Measurements from ENCODE around the gene NOA1. TPM values are rescaled to one million over a fixed set of nuclear protein-coding genes. Genes with fewer than 3 reads are reported as not detected.
A peak's percentile ranks its signal among the peaks of the same experiment; 100 is the strongest.

NOA1 gene
- total RNA-seq, 4 donors from 2014 or later: 21.9 to 24.7 (median 23.2) TPM

DNA sequence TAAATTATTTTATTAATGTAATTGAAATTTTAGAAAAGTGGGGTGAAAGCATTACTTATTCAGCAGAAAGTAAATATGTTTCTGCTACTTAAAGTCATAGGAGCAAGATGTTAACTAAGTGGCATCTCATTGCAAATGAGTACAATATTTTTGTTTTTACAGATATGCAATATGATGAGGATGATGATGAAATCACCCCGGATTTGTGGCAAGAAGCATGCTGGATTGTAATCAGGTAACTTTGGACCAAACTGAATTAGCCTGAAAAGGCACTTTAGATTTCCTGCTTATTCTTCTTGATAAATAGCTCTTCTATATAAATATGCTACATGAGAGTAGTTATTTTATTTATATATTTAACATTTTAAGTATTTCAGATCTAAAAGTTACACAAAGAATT lies 8.8 kb upstream of the NOA1 start:
- peaks cover 0 to 49% (median 7%) of the 10 kb centered on the region in 4 donors for H3K4me1 ChIP-seq
- no peak overlapping the region for H3K27ac ChIP-seq
- no peak for DNase-seq (ENCODE audit: low spot score in 2 of 2)
- WGBS, 2 donors: 88 to 90% methylated on average over 1 of the region's 1 CpG
- H3K27me3 ChIP-seq: no peaks in the 10 kb centered on the region
- H3K9me3 ChIP-seq: no peaks in the 10 kb centered on the region
- TF ChIP-seq EP300 (IDR thresholded peaks at IDR 0.05) (no peak), POLR2A (IDR thresholded peaks at IDR 0.05) (no peak)
- TF ChIP-seq, protein P1, sequence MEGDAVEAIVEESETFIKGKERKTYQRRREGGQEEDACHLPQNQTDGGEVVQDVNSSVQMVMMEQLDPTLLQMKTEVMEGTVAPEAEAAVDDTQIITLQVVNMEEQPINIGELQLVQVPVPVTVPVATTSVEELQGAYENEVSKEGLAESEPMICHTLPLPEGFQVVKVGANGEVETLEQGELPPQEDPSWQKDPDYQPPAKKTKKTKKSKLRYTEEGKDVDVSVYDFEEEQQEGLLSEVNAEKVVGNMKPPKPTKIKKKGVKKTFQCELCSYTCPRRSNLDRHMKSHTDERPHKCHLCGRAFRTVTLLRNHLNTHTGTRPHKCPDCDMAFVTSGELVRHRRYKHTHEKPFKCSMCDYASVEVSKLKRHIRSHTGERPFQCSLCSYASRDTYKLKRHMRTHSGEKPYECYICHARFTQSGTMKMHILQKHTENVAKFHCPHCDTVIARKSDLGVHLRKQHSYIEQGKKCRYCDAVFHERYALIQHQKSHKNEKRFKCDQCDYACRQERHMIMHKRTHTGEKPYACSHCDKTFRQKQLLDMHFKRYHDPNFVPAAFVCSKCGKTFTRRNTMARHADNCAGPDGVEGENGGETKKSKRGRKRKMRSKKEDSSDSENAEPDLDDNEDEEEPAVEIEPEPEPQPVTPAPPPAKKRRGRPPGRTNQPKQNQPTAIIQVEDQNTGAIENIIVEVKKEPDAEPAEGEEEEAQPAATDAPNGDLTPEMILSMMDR (IDR thresholded peaks at IDR 0.05): no peak
- H3K36me3 ChIP-seq: peaks cover 0 to 73% (median 5%) of the 10 kb centered on the region in 3 donors
- no peak overlapping the region for H3K4me3 ChIP-seq

DNA sequence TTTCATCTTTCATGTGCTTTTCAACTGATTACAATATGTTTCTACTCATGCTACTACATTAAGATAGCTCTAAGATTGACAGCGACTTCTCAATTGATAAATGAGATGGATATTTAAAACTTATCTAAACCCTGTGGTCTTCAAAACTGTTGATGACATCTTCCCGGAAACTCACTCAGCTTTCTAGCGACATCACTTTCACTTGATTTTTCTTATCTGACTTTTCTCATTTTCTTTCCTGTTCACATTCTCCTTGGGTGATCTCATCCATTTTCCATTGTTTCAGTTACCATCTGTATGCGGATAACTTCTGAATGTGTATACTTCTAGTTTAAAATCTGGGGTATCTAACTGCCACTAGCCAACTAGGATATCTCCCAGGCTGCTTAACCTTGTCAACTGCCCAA lies 4.4 kb upstream of the NOA1 start:
- no peaks in the 10 kb centered on the region for H3K27me3 ChIP-seq
- H3K4me1 ChIP-seq: peaks cover 0 to 68% (median 23%) of the 10 kb centered on the region in 4 donors
- no peak overlapping the region for H3K4me3 ChIP-seq
- peaks cover 0 to 29% (median 0%) of the 10 kb centered on the region in 3 donors for H3K36me3 ChIP-seq
- WGBS, 2 donors: 69 to 70% methylated on average over 4 of the region's 4 CpGs
- TF ChIP-seq, protein P1 (IDR thresholded peaks at IDR 0.05): no peak
- no peak for TF ChIP-seq POLR2A (IDR thresholded peaks at IDR 0.05)
- no peak for TF ChIP-seq EP300 (IDR thresholded peaks at IDR 0.05)
- no peaks in the 10 kb centered on the region for H3K9me3 ChIP-seq
- no peak overlapping the region for H3K27ac ChIP-seq
- no peak for DNase-seq (ENCODE audit: low spot score in 2 of 2)

DNA sequence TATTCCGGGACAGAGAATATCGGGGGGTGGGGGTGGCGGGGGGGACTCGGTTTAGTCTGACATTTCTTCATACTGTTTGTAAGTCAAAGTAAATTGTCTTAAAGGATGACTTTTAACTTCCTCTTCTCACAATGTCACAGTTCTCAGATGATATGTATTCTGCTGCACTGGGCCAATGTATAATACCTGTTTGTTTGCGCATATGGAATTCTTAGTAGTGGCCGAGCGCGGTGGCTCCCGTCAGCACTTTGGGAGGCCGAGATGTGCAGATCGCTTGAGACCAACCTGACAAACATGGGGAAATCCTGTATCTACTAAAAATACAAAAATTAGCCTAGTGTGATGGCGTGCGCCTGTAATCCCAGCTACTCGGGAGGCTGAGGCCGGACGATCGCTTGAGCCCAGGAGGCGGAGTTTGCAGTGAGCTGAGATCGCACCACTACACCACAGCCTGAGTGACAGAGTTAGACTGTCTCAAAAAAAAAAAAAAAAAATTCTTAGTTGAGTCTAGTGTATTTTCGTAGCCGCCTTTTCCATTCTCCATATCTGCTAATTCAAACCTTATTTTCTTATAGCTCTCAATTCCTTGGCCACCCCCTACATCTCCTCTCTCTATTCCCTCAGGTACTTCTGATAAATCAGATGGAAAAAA lies 2.1 kb upstream of the NOA1 start:
- WGBS, 2 donors: 13% methylated on average over 21 of the region's 21 CpGs
- H3K27me3 ChIP-seq: no peaks in the 10 kb centered on the region
- peak overlapping the region in 3 of 4 donors; percentile 87 to 94 (median 89) for H3K27ac ChIP-seq
- H3K4me3 ChIP-seq: peak overlapping the region; percentile 49 to 92 (median 82)
- H3K4me1 ChIP-seq: peaks cover 0 to 73% (median 36%) of the 10 kb centered on the region in 4 donors
- TF ChIP-seq EP300 (IDR thresholded peaks at IDR 0.05): no peak
- TF ChIP-seq, protein P1 (IDR thresholded peaks at IDR 0.05): no peak
- TF ChIP-seq POLR2A (IDR thresholded peaks at IDR 0.05): no peak
- no peaks in the 10 kb centered on the region for H3K9me3 ChIP-seq
- peaks cover 0 to 14% (median 0%) of the 10 kb centered on the region in 3 donors for H3K36me3 ChIP-seq
- no peak for DNase-seq (ENCODE audit: low spot score in 2 of 2)

DNA sequence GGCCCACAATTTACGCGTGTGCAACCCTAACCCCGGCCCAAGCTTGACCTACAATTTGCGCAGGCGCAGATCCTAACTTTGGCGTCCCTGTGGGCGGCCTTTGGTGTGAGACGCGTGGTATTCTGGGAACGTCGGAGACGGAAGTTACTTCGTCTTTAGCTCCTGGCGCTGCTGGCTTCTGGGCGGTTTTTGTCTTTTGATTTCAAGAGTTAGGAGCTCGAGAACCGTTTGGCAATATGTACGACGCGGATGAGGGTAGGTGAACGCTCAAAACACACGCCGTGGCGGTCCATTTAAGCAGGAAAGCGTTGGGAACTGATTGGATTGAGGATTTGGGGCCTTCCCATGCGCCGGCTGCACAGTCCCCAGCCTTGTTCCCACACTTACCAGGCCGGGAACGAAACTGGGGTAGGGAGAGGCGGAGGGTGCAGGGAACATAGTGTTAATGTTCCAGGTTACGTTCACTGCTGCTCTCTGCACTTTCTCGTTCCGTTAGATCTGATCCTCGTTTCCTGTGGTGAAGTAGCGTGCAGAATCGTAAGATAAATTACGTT lies 1.4 kb upstream of the NOA1 start, which contains the start of gene POLR2B:
Gene POLR2B (plus strand): TSS at position 147 of the 554 bp plus-strand sequence. CDS start 90 bp downstream, at position 237.
- TF ChIP-seq, protein P1 (IDR thresholded peaks at IDR 0.05): no peak
- TF ChIP-seq POLR2A (IDR thresholded peaks at IDR 0.05): peak; percentile 37 to 65
- peak; percentile 79 to 93 for TF ChIP-seq EP300 (IDR thresholded peaks at IDR 0.05)
- DNase-seq (ENCODE audit: low spot score in 2 of 2): peak; percentile 82 to 91
- H3K4me1 ChIP-seq: peaks cover 0 to 66% (median 36%) of the 10 kb centered on the region in 4 donors

DNA sequence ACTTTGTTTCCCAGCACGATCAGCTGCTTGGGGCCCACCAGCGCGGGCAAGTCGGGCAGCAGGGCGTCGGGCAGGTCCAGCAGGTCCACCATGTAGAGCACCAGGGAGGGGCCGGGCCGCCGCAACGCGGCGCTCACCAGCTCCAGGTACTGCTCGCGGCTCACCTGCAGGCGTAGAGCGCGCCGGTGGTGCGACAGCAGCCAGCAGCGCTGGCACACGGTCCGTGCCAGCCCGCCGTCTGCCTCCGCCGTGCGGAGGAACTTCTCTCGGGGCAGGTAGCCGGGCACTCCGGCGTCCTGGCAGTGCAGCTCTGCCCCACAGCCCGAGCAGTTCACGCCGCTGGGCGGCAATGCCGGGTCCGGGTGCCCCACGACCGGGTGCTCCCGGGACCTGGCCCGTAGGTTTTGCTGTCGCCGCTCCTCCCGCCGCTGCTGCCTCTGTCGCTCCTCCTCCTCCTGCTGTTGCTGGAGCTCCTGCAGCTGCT lies 527 bp downstream of the NOA1 start:
- peak overlapping the region; percentile 36 to 94 (median 88) for H3K27ac ChIP-seq
- TF ChIP-seq, protein P1 (IDR thresholded peaks at IDR 0.05): no peak
- TF ChIP-seq POLR2A (IDR thresholded peaks at IDR 0.05): no peak
- H3K27me3 ChIP-seq: no peaks in the 10 kb centered on the region
- peaks cover 0 to 33% (median 12%) of the 10 kb centered on the region in 3 donors for H3K36me3 ChIP-seq
- no peak for DNase-seq (ENCODE audit: low spot score in 2 of 2)
- H3K4me3 ChIP-seq: peak overlapping the region; percentile 74 to 92 (median 88)
- WGBS, 2 donors: 1% methylated on average over 34 of the region's 46 CpGs; no CpG with 5 or more reads in 1 of the 2 donors
- peaks cover 0 to 49% (median 33%) of the 10 kb centered on the region in 4 donors for H3K4me1 ChIP-seq
- peaks cover 0 to 23% (median 0%) of the 10 kb centered on the region in 4 donors for H3K9me3 ChIP-seq

More for the DNA sequence above, 1.4 kb upstream of the NOA1 start, which contains the start of gene POLR2B:
- H3K4me3 ChIP-seq: peak within 1 kb of the TSS; percentile 49 to 92 (median 82)
- peaks cover 0 to 4% (median 0%) of the 10 kb centered on the region in 4 donors for H3K9me3 ChIP-seq
- 0 to 1% methylated on average over 37 of the region's 37 CpGs for WGBS, 2 donors
- H3K27ac ChIP-seq: peak within 1 kb of the TSS; percentile 82 to 94 (median 88)
- H3K27me3 ChIP-seq: no peaks in the 10 kb centered on the region
- peaks cover 0 to 18% (median 0%) of the 10 kb centered on the region in 3 donors for H3K36me3 ChIP-seq
